Stimulated activated memory B cell treated with anti-CD40 and anti-IgM and Interleukin-4, amounts not matched to agents 10 μg/mL and 1 μg/mL and 100 μg/mL, for 72 hours (primary cell): Measurements from ENCODE around the gene PSMD1.
"Not testable (repeated sequence)": the region's sequence is repeated elsewhere in the genome, so short reads cannot be mapped to it uniquely, and the experiment has no call there.

ENCODE experiments used
- ATAC-seq: fragments of 150-1000 bp; cut with Tn5 transposase; 2 replicates; pipeline ENCODE4 v1.10.0; 2021
- H3K27ac Mint-ChIP-seq: one replicate; pipeline ENCODE4 v1.8.0; 2022; ENCODE audit warnings: mild to moderate bottlenecking, mixed read lengths
- H3K27me3 Mint-ChIP-seq: one replicate; pipeline ENCODE4 v1.8.0; 2022; ENCODE audit warnings: mixed read lengths
- H3K36me3 Mint-ChIP-seq: one replicate; pipeline ENCODE4 v1.8.0; 2022; ENCODE audit warnings: mixed read lengths
- H3K4me1 Mint-ChIP-seq: one replicate; pipeline ENCODE4 v1.8.0; 2022; ENCODE audit warnings: mixed read lengths
- H3K4me3 Mint-ChIP-seq: one replicate; pipeline ENCODE4 v1.8.0; 2022; ENCODE audit warnings: mild to moderate bottlenecking, moderate library complexity, mixed read lengths
- H3K9me3 Mint-ChIP-seq: one replicate; pipeline ENCODE4 v1.8.0; 2022; ENCODE audit warnings: mixed read lengths

Gene PSMD1

GRCh38 chr2:231133365-231134099 is 76.9 kb downstream of the PSMD1 start:
- peaks cover 17% of the 10 kb centered on the region for H3K4me1 Mint-ChIP-seq
- no peak overlapping the region for H3K4me3 Mint-ChIP-seq
- ATAC-seq = no peak
- H3K27ac Mint-ChIP-seq = peak overlapping the region; percentile 2
- no peaks in the 10 kb centered on the region for H3K9me3 Mint-ChIP-seq
- peaks cover 12% of the 10 kb centered on the region for H3K36me3 Mint-ChIP-seq
- no peaks in the 10 kb centered on the region for H3K27me3 Mint-ChIP-seq

GRCh38 chr2:231134910-231135655 is 78.4 kb downstream of the PSMD1 start:
- no peaks in the 10 kb centered on the region for H3K9me3 Mint-ChIP-seq
- peaks cover 17% of the 10 kb centered on the region for H3K4me1 Mint-ChIP-seq
- H3K36me3 Mint-ChIP-seq = peaks cover 22% of the 10 kb centered on the region
- ATAC-seq = no peak
- peak overlapping the region; percentile 60 for H3K27ac Mint-ChIP-seq
- H3K4me3 Mint-ChIP-seq = no peak overlapping the region
- H3K27me3 Mint-ChIP-seq = no peaks in the 10 kb centered on the region

- Mint-ChIP-seq H3K27ac (no peak overlapping the region), H3K27me3 (no peaks in the 10 kb centered on the region), H3K4me1 (peaks cover 9% of the 10 kb centered on the region), H3K36me3 (peaks cover 15% of the 10 kb centered on the region), H3K4me3 (no peak overlapping the region), H3K9me3 (no peaks in the 10 kb centered on the region)
- ATAC-seq = no peak
Observed at GRCh38 chr2:231138699-231139098, 82.0 kb downstream of the PSMD1 start.

GRCh38 chr2:231139796-231140195 is 83.1 kb downstream of the PSMD1 start:
- Mint-ChIP-seq H3K9me3 (no peaks in the 10 kb centered on the region), H3K36me3 (peaks cover 18% of the 10 kb centered on the region), H3K27me3 (no peaks in the 10 kb centered on the region), H3K4me1 (peaks cover under 1% of the 10 kb centered on the region), H3K27ac (no peak overlapping the region), H3K4me3 (no peak overlapping the region)
- ATAC-seq = no peak

- H3K36me3 Mint-ChIP-seq = peaks cover 22% of the 10 kb centered on the region
- not testable (repeated sequence) for ATAC-seq, H3K27ac Mint-ChIP-seq, H3K4me1 Mint-ChIP-seq, H3K9me3 Mint-ChIP-seq, H3K27me3 Mint-ChIP-seq, H3K4me3 Mint-ChIP-seq
Observed at GRCh38 chr2:231140808-231141207, 84.1 kb downstream of the PSMD1 start.

GRCh38 chr2:231144896-231145295 is 88.2 kb downstream of the PSMD1 start:
- no peak overlapping the region for H3K27ac Mint-ChIP-seq
- H3K4me3 Mint-ChIP-seq = no peak overlapping the region
- no peak for ATAC-seq
- H3K4me1 Mint-ChIP-seq = no peaks in the 10 kb centered on the region
- H3K36me3 Mint-ChIP-seq = peaks cover 39% of the 10 kb centered on the region
- no peaks in the 10 kb centered on the region for H3K27me3 Mint-ChIP-seq
- no peaks in the 10 kb centered on the region for H3K9me3 Mint-ChIP-seq

GRCh38 chr2:231146665-231147064 is 90.0 kb downstream of the PSMD1 start:
- H3K36me3 Mint-ChIP-seq = peaks cover 49% of the 10 kb centered on the region
- no peaks in the 10 kb centered on the region for H3K27me3 Mint-ChIP-seq
- no peak overlapping the region for H3K27ac Mint-ChIP-seq
- H3K4me1 Mint-ChIP-seq = no peaks in the 10 kb centered on the region
- H3K9me3 Mint-ChIP-seq = no peaks in the 10 kb centered on the region
- no peak for ATAC-seq
- H3K4me3 Mint-ChIP-seq = no peak overlapping the region

GRCh38 chr2:231152800-231153557 is 96.3 kb downstream of the PSMD1 start:
- Mint-ChIP-seq H3K4me1 (peaks cover 5% of the 10 kb centered on the region), H3K27ac (no peak overlapping the region), H3K9me3 (no peaks in the 10 kb centered on the region)

GRCh38 chr2:231159306-231159705 is 102.6 kb downstream of the PSMD1 start:
- H3K4me1 Mint-ChIP-seq = peaks cover 39% of the 10 kb centered on the region
- no peaks in the 10 kb centered on the region for H3K27me3 Mint-ChIP-seq
- no peak for ATAC-seq
- no peaks in the 10 kb centered on the region for H3K9me3 Mint-ChIP-seq
- no peak overlapping the region for H3K27ac Mint-ChIP-seq
- H3K36me3 Mint-ChIP-seq = peaks cover 46% of the 10 kb centered on the region
- no peak overlapping the region for H3K4me3 Mint-ChIP-seq

More at GRCh38 chr2:231152800-231153557, 96.3 kb downstream of the PSMD1 start:
- H3K27me3 Mint-ChIP-seq = no peaks in the 10 kb centered on the region
- no peak overlapping the region for H3K4me3 Mint-ChIP-seq
- ATAC-seq = no peak
- peaks cover 39% of the 10 kb centered on the region for H3K36me3 Mint-ChIP-seq

GRCh38 chr2:231160701-231161100 is 104.0 kb downstream of the PSMD1 start:
- ATAC-seq = no peak
- Mint-ChIP-seq H3K4me3 (no peak overlapping the region), H3K27ac (peak overlapping the region; percentile 90), H3K27me3 (no peaks in the 10 kb centered on the region), H3K36me3 (peaks cover 57% of the 10 kb centered on the region), H3K4me1 (peaks cover 39% of the 10 kb centered on the region), H3K9me3 (no peaks in the 10 kb centered on the region)

- H3K4me3 Mint-ChIP-seq = no peak overlapping the region
- no peaks in the 10 kb centered on the region for H3K9me3 Mint-ChIP-seq
- H3K4me1 Mint-ChIP-seq = peaks cover 34% of the 10 kb centered on the region
- peaks cover 54% of the 10 kb centered on the region for H3K36me3 Mint-ChIP-seq
- peak overlapping the region; percentile 90 for H3K27ac Mint-ChIP-seq
- peak; percentile 96 for ATAC-seq
- H3K27me3 Mint-ChIP-seq = no peaks in the 10 kb centered on the region
Observed at GRCh38 chr2:231161252-231161839, 104.7 kb downstream of the PSMD1 start.

- Mint-ChIP-seq H3K9me3 (no peaks in the 10 kb centered on the region), H3K4me3 (no peak overlapping the region), H3K27ac (peak overlapping the region; percentile 90), H3K27me3 (no peaks in the 10 kb centered on the region), H3K4me1 (peaks cover 39% of the 10 kb centered on the region), H3K36me3 (peaks cover 59% of the 10 kb centered on the region)
- ATAC-seq = peak; percentile 74
Observed at GRCh38 chr2:231161877-231162329, 105.2 kb downstream of the PSMD1 start.

- ATAC-seq = no peak
- H3K9me3 Mint-ChIP-seq = no peaks in the 10 kb centered on the region
- H3K4me1 Mint-ChIP-seq = peaks cover 50% of the 10 kb centered on the region
- H3K4me3 Mint-ChIP-seq = no peak overlapping the region
- H3K27ac Mint-ChIP-seq = peak overlapping the region; percentile 90
- peaks cover 68% of the 10 kb centered on the region for H3K36me3 Mint-ChIP-seq
- no peaks in the 10 kb centered on the region for H3K27me3 Mint-ChIP-seq
Observed at GRCh38 chr2:231163011-231163410, 106.3 kb downstream of the PSMD1 start.

GRCh38 chr2:231163414-231164095 is 106.9 kb downstream of the PSMD1 start:
- peak overlapping the region; percentile 90 for H3K27ac Mint-ChIP-seq
- no peak overlapping the region for H3K4me3 Mint-ChIP-seq
- no peak for ATAC-seq
- no peaks in the 10 kb centered on the region for H3K27me3 Mint-ChIP-seq
- peaks cover 69% of the 10 kb centered on the region for H3K36me3 Mint-ChIP-seq
- H3K4me1 Mint-ChIP-seq = peaks cover 56% of the 10 kb centered on the region
- no peaks in the 10 kb centered on the region for H3K9me3 Mint-ChIP-seq
